MCF 10A (cell line): Measurements from ENCODE around the gene EIF4B. TPM values are rescaled to one million over a fixed set of nuclear protein-coding genes. Genes with fewer than 3 reads are reported as not detected.

Experiments used
- BruUV-seq: library from RNA; stranded (reverse); fragments of 400-500 nt; replicated peaks from 2 replicates; lab custom pipeline; 2021; lab: Mats Ljungman, UMichigan
- CTCF ChIA-PET: fragments of 300-600 bp; sonication (Branson Sonifier 250); formaldehyde crosslinking; extraction: SDS; loops from one replicate; lab custom pipeline; 2021; ENCODE audit warnings: antibody characterized with exemption, inconsistent platforms; lab: Yijun Ruan, JAX
- POLR2A ChIA-PET: fragments of 300-600, 350-650 bp; sonication (Branson Sonifier 250); formaldehyde crosslinking; extraction: SDS; loops from one replicate; lab custom pipeline; 2020; ENCODE audit warnings: antibody characterized with exemption, inconsistent platforms; lab: Yijun Ruan, JAX
- DNase-seq: peaks from one replicate; pipeline ENCODE4 v3.0.0-alpha.2; 2018; ENCODE audit not compliant: unreplicated experiment
- H3K27ac Mint-ChIP-seq: one replicate; pipeline ENCODE4 v1.8.0; 2022; ENCODE audit warnings: mild to moderate bottlenecking, low read depth, mixed read lengths; ENCODE audit not compliant: unreplicated experiment
- H3K27me3 Mint-ChIP-seq: one replicate; pipeline ENCODE4 v1.8.0; 2022; ENCODE audit warnings: mixed read lengths; ENCODE audit not compliant: insufficient read depth, unreplicated experiment
- H3K36me3 Mint-ChIP-seq: one replicate; pipeline ENCODE4 v1.8.0; 2022; ENCODE audit warnings: mild to moderate bottlenecking, moderate library complexity, mixed read lengths; ENCODE audit not compliant: insufficient read depth, unreplicated experiment
- H3K4me1 Mint-ChIP-seq: one replicate; pipeline ENCODE4 v1.8.0; 2022; ENCODE audit warnings: mixed read lengths; ENCODE audit not compliant: insufficient read depth, unreplicated experiment
- H3K4me3 Mint-ChIP-seq: one replicate; pipeline ENCODE4 v1.8.0; 2022; ENCODE audit warnings: mild to moderate bottlenecking, moderate library complexity, mixed read lengths; ENCODE audit not compliant: unreplicated experiment
- H3K9me3 Mint-ChIP-seq: one replicate; pipeline ENCODE4 v1.8.0; 2022; ENCODE audit warnings: mixed read lengths; ENCODE audit not compliant: unreplicated experiment
- CTCF ChIP-seq: fragments of 200-600 bp; IDR thresholded peaks from one replicate; pipeline ENCODE4 v1.8.0; 2022; ENCODE audit warnings: antibody characterized with exemption, mild to moderate bottlenecking; ENCODE audit not compliant: unreplicated experiment
- intact Hi-C: fragments of 100-400 bp; cut with micrococcal nuclease; formaldehyde crosslinking; loops from 2 replicates; pipeline ENCODE4 v1.14.1; 2022
- total RNA-seq: library from RNA; stranded (reverse); gene quantifications from 2 replicates; pipeline ENCODE4 v1.2.3, GENCODE V29; 2022

EIF4B gene
- total RNA-seq, 1 experiment from 2014 or later, result 658 TPM

- no peak for DNase-seq
- no peak for TF ChIP-seq CTCF
- Mint-ChIP-seq H3K27ac (no peak overlapping the region), H3K4me1 (peaks cover 12% of the 10 kb centered on the region), H3K27me3 (no peaks in the 10 kb centered on the region), H3K9me3 (no peaks in the 10 kb centered on the region), H3K4me3 (no peak overlapping the region), H3K36me3 (peaks cover 57% of the 10 kb centered on the region)
- ChIA-PET CTCF (interaction anchor here (0.6 to 15.4 kb wide), 7 partner anchors 9 to 222 kb away, joined by 3 to 267 read pairs (median 5); partner anchors contain the start of genes IGFBP6, SOAT2 and SPRYD3), POLR2A (interaction anchor here (1.0 kb wide), 1 partner anchor 8 kb away, joined by 3 read pairs; no protein-coding TSS in a partner anchor)
- no TSS peak for BruUV-seq
- intact Hi-C loops, result no loop called here
These were observed 62.7 kb downstream of the EIF4B start for GRCh38 chr12:53068811-53069585.

- no peaks in the 10 kb centered on the region for H3K27me3 Mint-ChIP-seq
- no peak overlapping the region for H3K27ac Mint-ChIP-seq
- intact Hi-C loops, result no loop called here
- CTCF ChIA-PET, result interaction anchor here (1.0 to 15.4 kb wide), 3 partner anchors 11 to 252 kb away, joined by 3 to 267 read pairs (median 5); partner anchors contain the start of genes AAAS, IGFBP6 and SOAT2
- POLR2A ChIA-PET, result no interaction called here
- BruUV-seq, result no TSS peak
- no peak for DNase-seq
- TF ChIP-seq CTCF, result no peak
- H3K9me3 Mint-ChIP-seq, result no peaks in the 10 kb centered on the region
- peaks cover 17% of the 10 kb centered on the region for H3K4me1 Mint-ChIP-seq
- peaks cover 56% of the 10 kb centered on the region for H3K36me3 Mint-ChIP-seq
- no peak overlapping the region for H3K4me3 Mint-ChIP-seq
These were observed 63.6 kb downstream of the EIF4B start for GRCh38 chr12:53069621-53070410.

GRCh38 chr12:53070877-53071492 lies 64.7 kb downstream of the EIF4B start:
- Mint-ChIP-seq H3K4me3 (no peak overlapping the region), H3K27me3 (no peaks in the 10 kb centered on the region), H3K36me3 (peaks cover 59% of the 10 kb centered on the region), H3K4me1 (peaks cover 12% of the 10 kb centered on the region), H3K27ac (no peak overlapping the region), H3K9me3 (no peaks in the 10 kb centered on the region)
- ChIA-PET CTCF (interaction anchor here (0.9 to 15.4 kb wide), 6 partner anchors 10 to 308 kb away, joined by 3 to 267 read pairs (median 4); partner anchors contain the start of genes AAAS, IGFBP6 and SOAT2), POLR2A (interaction anchor here (1.1 kb wide), 1 partner anchor 361 kb away, joined by 3 read pairs; no protein-coding TSS in a partner anchor)
- no TSS peak for BruUV-seq
- intact Hi-C loops, result no loop called here
- DNase-seq, result no peak
- no peak for TF ChIP-seq CTCF
